Parathyroid adenoma (tissue), 2 donors: ENCODE results near the gene GALNT5.

Experiments used
- H2AFZ ChIP-seq: fragments of 300-600 bp; sonication (generic); one replicate; pipeline ENCODE4 v1.7.0; 2017; ENCODE audit warnings: antibody characterized with exemption, mild to moderate bottlenecking
- H3K27ac ChIP-seq: fragments of 300-600 bp; sonication (generic); one replicate; pipeline ENCODE4 v1.7.0; 2017
- H3K27me3 ChIP-seq: fragments of 300-600 bp; sonication (generic); one replicate; pipeline ENCODE4 v1.7.0; 2017; ENCODE audit warnings: low read length; ENCODE audit not compliant: control insufficient read depth, insufficient read depth
- H3K36me3 ChIP-seq: fragments of 300-600 bp; sonication (generic); one replicate; pipeline ENCODE4 v1.7.0; 2017; ENCODE audit warnings: low read length; ENCODE audit not compliant: control insufficient read depth, insufficient read depth
- H3K4me1 ChIP-seq: fragments of 300-600 bp; sonication (generic); one replicate; pipeline ENCODE4 v1.7.0; 2017; ENCODE audit warnings: control low read depth
- H3K4me2 ChIP-seq: fragments of 300-600 bp; sonication (generic); one replicate; pipeline ENCODE4 v1.7.0; 2017; ENCODE audit warnings: low read length
- H3K4me3 ChIP-seq: fragments of 300-600 bp; sonication (generic); one replicate; pipeline ENCODE4 v1.7.0; 2017; ENCODE audit warnings: low read depth, low read length
- H3K79me2 ChIP-seq: fragments of 300-600 bp; sonication (generic); one replicate; pipeline ENCODE4 v1.7.0; 2017; ENCODE audit warnings: control low read depth
- H3K9ac ChIP-seq: fragments of 300-600 bp; sonication (generic); one replicate; pipeline ENCODE4 v1.7.0; 2017; ENCODE audit warnings: mild to moderate bottlenecking
- H3K9me3 ChIP-seq: fragments of 300-600 bp; sonication (generic); one replicate; pipeline ENCODE4 v1.7.0; 2017; ENCODE audit warnings: low read length; ENCODE audit not compliant: control insufficient read depth
- TF ChIP-seq, protein P1 (sequence below): fragments of 300-600 bp; sonication (generic); IDR thresholded peaks from one replicate; pipeline ENCODE4 v1.7.0; 2017; ENCODE audit warnings: antibody characterized with exemption, mild to moderate bottlenecking
- donor health status: primary hyperparathyroidism.

The GALNT5 gene

DNA sequence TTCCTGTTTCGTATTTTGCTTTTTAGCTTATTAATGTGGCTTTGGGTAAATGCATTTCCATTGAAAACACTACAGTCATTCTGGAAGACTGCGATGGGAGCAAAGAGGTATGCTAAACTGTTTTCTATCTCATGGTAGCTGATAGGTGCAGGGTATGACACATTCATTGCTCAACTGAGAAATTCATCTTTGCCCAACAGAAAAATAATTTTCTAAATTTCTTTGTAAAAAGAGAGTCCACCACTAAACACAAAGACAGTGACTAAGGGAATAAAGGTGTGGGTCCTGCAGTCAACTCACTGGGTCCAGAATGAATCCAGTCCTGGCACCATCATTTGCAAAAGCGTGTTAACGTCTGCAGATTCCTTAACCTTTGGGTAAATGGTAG is 48.2 kb downstream of the GALNT5 start:
- H3K9ac ChIP-seq = no peak overlapping the region
- no peaks in the 10 kb centered on the region for H3K27me3 ChIP-seq
- H3K4me3 ChIP-seq = no peak overlapping the region
- no peaks in the 10 kb centered on the region for H3K36me3 ChIP-seq
- no peak overlapping the region for H3K27ac ChIP-seq
- H3K4me2 ChIP-seq = no peak overlapping the region
- no peaks in the 10 kb centered on the region for H3K79me2 ChIP-seq
- TF ChIP-seq, protein P1, sequence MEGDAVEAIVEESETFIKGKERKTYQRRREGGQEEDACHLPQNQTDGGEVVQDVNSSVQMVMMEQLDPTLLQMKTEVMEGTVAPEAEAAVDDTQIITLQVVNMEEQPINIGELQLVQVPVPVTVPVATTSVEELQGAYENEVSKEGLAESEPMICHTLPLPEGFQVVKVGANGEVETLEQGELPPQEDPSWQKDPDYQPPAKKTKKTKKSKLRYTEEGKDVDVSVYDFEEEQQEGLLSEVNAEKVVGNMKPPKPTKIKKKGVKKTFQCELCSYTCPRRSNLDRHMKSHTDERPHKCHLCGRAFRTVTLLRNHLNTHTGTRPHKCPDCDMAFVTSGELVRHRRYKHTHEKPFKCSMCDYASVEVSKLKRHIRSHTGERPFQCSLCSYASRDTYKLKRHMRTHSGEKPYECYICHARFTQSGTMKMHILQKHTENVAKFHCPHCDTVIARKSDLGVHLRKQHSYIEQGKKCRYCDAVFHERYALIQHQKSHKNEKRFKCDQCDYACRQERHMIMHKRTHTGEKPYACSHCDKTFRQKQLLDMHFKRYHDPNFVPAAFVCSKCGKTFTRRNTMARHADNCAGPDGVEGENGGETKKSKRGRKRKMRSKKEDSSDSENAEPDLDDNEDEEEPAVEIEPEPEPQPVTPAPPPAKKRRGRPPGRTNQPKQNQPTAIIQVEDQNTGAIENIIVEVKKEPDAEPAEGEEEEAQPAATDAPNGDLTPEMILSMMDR = no peak
- H3K4me1 ChIP-seq = no peaks in the 10 kb centered on the region
- no peak overlapping the region for H2AFZ ChIP-seq
- no peaks in the 10 kb centered on the region for H3K9me3 ChIP-seq

DNA sequence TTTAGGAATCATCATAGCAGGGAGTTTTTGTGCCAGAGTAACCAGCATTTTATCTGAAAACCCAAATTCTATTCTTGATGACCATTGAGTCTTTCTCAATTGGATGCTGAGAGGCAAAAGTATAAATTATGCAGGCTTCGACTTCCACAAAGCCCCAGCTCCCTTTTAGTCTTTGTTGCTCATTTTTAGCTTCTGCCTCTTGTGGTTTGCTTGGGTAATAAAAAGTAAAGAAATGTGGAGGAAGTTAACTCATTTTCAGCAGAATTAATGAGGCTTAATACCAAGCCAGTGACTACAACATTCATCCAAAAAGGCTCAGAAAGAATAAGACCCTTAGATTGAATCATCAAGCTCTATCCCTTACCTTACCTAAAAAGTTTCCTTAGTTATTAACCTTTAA is 49.5 kb downstream of the GALNT5 start:
- H3K27me3 ChIP-seq = no peaks in the 10 kb centered on the region
- TF ChIP-seq, protein P1 = no peak
- H3K27ac ChIP-seq = no peak overlapping the region
- H3K9me3 ChIP-seq = no peaks in the 10 kb centered on the region
- H3K4me1 ChIP-seq = no peaks in the 10 kb centered on the region
- H3K36me3 ChIP-seq = no peaks in the 10 kb centered on the region
- H3K4me3 ChIP-seq = no peak overlapping the region
- H3K9ac ChIP-seq = no peak overlapping the region
- H3K79me2 ChIP-seq = no peaks in the 10 kb centered on the region
- H3K4me2 ChIP-seq = no peak overlapping the region
- H2AFZ ChIP-seq = no peak overlapping the region

DNA sequence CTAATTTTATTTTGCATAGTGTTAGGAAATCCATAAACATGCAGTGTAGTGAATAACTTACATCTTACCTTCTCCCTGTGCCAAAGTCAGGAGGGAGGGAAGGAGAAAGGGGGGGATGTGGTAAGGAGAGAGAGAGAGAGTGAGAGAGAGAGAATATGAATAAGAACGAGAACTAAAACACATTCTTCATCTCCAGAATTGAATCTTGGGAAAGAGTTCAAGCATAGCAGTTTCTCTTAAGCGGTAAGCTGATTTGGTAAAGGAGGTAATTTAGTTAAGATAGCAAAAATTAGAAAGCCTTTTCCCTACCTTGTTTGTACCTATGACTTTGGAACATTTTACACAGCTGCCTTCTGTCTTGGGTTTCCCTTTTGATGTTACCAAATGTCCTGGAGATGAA is 52.4 kb downstream of the GALNT5 start:
- Histone ChIP-seq H3K9ac (no peak overlapping the region), H3K36me3 (no peaks in the 10 kb centered on the region), H3K4me2 (no peak overlapping the region), H3K4me3 (no peak overlapping the region), H2AFZ (no peak overlapping the region), H3K4me1 (no peaks in the 10 kb centered on the region), H3K79me2 (no peaks in the 10 kb centered on the region), H3K27ac (no peak overlapping the region), H3K9me3 (no peaks in the 10 kb centered on the region), H3K27me3 (no peaks in the 10 kb centered on the region)
- TF ChIP-seq, protein P1 = no peak

DNA sequence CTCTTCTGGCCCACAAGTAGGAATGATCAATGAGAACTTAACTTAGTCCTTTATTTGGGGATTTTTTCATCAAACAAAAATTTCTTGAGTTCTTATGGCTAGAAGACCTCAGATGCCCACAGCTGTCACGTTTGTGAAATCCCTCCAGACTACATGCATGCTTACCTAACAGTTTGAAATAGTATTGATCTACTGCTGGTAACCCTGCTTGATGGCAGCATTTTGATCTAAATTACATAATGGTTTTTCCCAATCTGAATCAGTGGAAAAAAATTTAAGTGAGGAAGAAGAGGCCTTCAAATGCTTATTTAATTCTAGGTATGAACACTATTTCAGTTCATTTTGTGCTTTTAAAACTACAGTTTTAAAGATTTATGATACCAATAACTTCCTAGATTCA is 54.2 kb downstream of the GALNT5 start:
- Histone ChIP-seq H3K4me2 (no peak overlapping the region), H3K27me3 (no peaks in the 10 kb centered on the region), H3K4me3 (no peak overlapping the region), H2AFZ (no peak overlapping the region), H3K9me3 (no peaks in the 10 kb centered on the region), H3K79me2 (no peaks in the 10 kb centered on the region), H3K9ac (no peak overlapping the region), H3K4me1 (no peaks in the 10 kb centered on the region), H3K36me3 (no peaks in the 10 kb centered on the region), H3K27ac (no peak overlapping the region)
- TF ChIP-seq, protein P1 = no peak

DNA sequence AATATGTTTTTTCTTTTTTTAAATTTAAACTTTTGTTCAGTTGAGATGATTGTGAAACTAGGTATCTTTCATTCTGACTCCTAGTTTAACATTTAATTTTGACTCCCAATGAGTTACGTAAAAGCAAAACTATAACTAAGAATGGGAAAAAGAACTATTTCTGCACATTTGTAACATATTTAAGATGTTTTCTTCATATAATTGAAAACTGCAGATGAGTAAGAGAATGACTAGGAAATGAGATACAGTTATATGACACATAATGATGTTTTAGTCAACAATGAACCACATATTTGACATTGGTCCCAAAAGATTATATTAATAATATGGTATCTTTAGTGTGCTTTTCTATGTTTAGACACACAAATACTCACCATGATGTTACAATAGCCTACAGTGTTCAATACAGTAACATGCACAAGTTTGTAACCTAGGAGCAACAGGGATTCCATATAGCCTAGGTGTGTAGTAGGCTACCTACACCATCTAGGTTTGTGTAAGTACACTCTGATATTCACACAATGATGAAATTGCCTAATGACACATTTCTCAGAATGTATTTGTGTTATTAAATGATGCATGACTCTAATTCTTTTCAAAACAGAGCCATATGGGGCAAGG is 55.5 kb downstream of the GALNT5 start:
- no peak overlapping the region for H3K9ac ChIP-seq
- no peaks in the 10 kb centered on the region for H3K9me3 ChIP-seq
- no peak overlapping the region for H3K4me3 ChIP-seq
- no peak overlapping the region for H3K4me2 ChIP-seq
- H3K4me1 ChIP-seq = no peaks in the 10 kb centered on the region
- no peaks in the 10 kb centered on the region for H3K36me3 ChIP-seq
- H3K27me3 ChIP-seq = no peaks in the 10 kb centered on the region
- H3K79me2 ChIP-seq = no peaks in the 10 kb centered on the region
- TF ChIP-seq, protein P1 = no peak
- H2AFZ ChIP-seq = no peak overlapping the region
- no peak overlapping the region for H3K27ac ChIP-seq
